HL-60 (cell line): ENCODE results near the gene SMAD9.

Experiments
- DNase-seq, 2 experiments: peaks; one replicate each; pipeline ENCODE4 v3.0.0-alpha.2; 2010 to 2020; ENCODE audit warnings: low read depth in 1 of 2, low spot score in 1 of 2
- H3K27ac ChIP-seq: fragments of 250-450 bp; sonication (Bioruptor Pico); replicated peaks from 2 replicates; pipeline ENCODE4 v1.5.1; 2020; ENCODE audit warnings: mild to moderate bottlenecking, moderate library complexity
- H3K27me3 ChIP-seq: fragments of 250-450 bp; sonication (Bioruptor Pico); 2 replicates; pipeline ENCODE4 v1.5.1; 2021; ENCODE audit warnings: mild to moderate bottlenecking, moderate library complexity; ENCODE audit not compliant: insufficient read depth, poor library complexity, severe bottlenecking
- H3K4me3 ChIP-seq: replicated peaks from 2 replicates; pipeline ENCODE4 v1.5.1; 2011; ENCODE audit warnings: mild to moderate bottlenecking, control low read depth, low read length; ENCODE audit not compliant: insufficient read depth
- CTCF ChIP-seq: IDR thresholded peaks from one replicate; pipeline ENCODE4 v1.5.1; 2011; ENCODE audit warnings: low read length, control low read depth, inconsistent platforms; ENCODE audit not compliant: insufficient read depth
- GABPA ChIP-seq: IDR thresholded peaks from 2 replicates; pipeline ENCODE4 v1.6.1; 2012; ENCODE audit warnings: low read depth
- POLR2AphosphoS5 ChIP-seq: IDR thresholded peaks from 2 replicates; pipeline ENCODE4 v1.6.1; 2012; ENCODE audit warnings: low read depth
- REST ChIP-seq: IDR thresholded peaks from 2 replicates; pipeline ENCODE4 v1.6.1; 2012; ENCODE audit warnings: low read depth; ENCODE audit not compliant: insufficient replicate concordance
- SPI1 ChIP-seq: IDR thresholded peaks from 2 replicates; pipeline ENCODE4 v1.6.1; 2012; ENCODE audit warnings: low read depth, mild to moderate bottlenecking, borderline replicate concordance

SMAD9 gene

GRCh38 chr13:36903925-36904595 is 16.0 kb downstream of the SMAD9 start:
- TF ChIP-seq GABPA = no peak
- TF ChIP-seq CTCF = no peak
- no peak for DNase-seq
- H3K27ac ChIP-seq = no peak overlapping the region

GRCh38 chr13:36897054-36897616 is 22.9 kb downstream of the SMAD9 start:
- TF ChIP-seq CTCF (no peak), SPI1 (no peak), REST (no peak), POLR2AphosphoS5 (no peak), GABPA (no peak)
- no peak for DNase-seq
- Histone ChIP-seq H3K4me3 (no peak overlapping the region), H3K27ac (no peak overlapping the region), H3K27me3 (peaks cover 4% of the 10 kb centered on the region)

More at GRCh38 chr13:36903925-36904595, 16.0 kb downstream of the SMAD9 start:
- Histone ChIP-seq H3K27me3 (peaks cover 6% of the 10 kb centered on the region), H3K4me3 (no peak overlapping the region)

GRCh38 chr13:36891752-36892151 is 28.3 kb downstream of the SMAD9 start:
- DNase-seq = no peak
- no peaks in the 10 kb centered on the region for H3K27me3 ChIP-seq
- no peak overlapping the region for H3K4me3 ChIP-seq
- TF ChIP-seq SPI1 = no peak
- TF ChIP-seq GABPA = no peak
- no peak for TF ChIP-seq REST
- TF ChIP-seq POLR2AphosphoS5 = no peak
- TF ChIP-seq CTCF = no peak
- no peak overlapping the region for H3K27ac ChIP-seq

- Histone ChIP-seq H3K4me3 (no peak overlapping the region), H3K27ac (no peak overlapping the region), H3K27me3 (no peaks in the 10 kb centered on the region)
- no peak for DNase-seq
- TF ChIP-seq REST (no peak), SPI1 (no peak), CTCF (no peak), POLR2AphosphoS5 (no peak), GABPA (no peak)
These were observed 31.4 kb downstream of the SMAD9 start for GRCh38 chr13:36888645-36889044.
